ENCODE measurements around the gene NKAIN1.

Gene NKAIN1

DNA sequence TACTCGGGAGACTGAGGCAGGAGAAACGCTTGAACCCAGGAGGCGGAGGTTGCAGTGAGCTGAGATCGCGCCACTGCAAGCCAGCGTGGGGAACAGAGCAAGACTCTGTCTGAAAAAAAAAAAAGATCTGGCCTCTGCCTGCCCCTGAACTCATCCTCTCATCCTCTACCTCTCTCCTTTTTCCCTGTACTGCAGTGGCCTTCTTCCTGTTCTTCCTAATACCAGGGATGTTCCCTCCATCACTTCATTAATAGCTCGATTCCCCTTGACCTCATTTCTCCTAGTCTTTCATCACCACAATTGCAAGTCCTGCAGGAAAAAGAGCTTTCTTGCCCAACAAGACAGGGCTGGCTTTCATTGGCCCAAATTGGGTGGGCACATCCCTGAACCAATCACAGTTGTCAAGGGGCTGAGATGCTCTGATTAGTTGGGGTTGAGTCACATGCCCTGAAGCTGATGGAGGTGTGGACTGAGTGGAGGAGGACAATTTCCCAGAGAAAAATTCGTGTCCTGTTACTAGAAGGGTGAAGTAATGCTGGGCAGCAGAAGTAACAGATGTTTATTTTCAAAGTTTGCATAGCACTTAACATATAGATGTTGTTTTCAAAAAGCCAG, 87.4 kb downstream of the NKAIN1 start:
- Histone ChIP-seq H4K20me1 (ENCODE audit: insufficient read depth, low read length) (no peaks in the 10 kb centered on the region), H3K9me2 (replicated peaks; ENCODE audit: insufficient read depth, low read length) (no peaks in the 10 kb centered on the region), H3K27ac (ENCODE audit: low read length) (no peak overlapping the region), H3K4me3 (ENCODE audit: low read length) (no peak overlapping the region), H3K79me2 (ENCODE audit: low read length) (no peaks in the 10 kb centered on the region), H3K4me2 (ENCODE audit: low read depth, low read length) (no peak overlapping the region), H3K27me3 (replicated peaks; ENCODE audit: insufficient read depth, low read length) (peaks cover 10% of the 10 kb centered on the region; the same call in 1 of the 2 replicates), H3F3A (ENCODE audit: insufficient read depth, low read length) (no peaks in the 10 kb centered on the region), H3K9me3 (replicated peaks; ENCODE audit: insufficient read depth, low read length) (no peaks in the 10 kb centered on the region), H2AFZ (ENCODE audit: low read length) (no peak overlapping the region), H3K9ac (ENCODE audit: low read length) (no peak overlapping the region), H3K4me1 (ENCODE audit: low read length) (no peaks in the 10 kb centered on the region), H3K36me3 (replicated peaks; ENCODE audit: insufficient read depth, low read length) (no peaks in the 10 kb centered on the region)
- no peak for DNase-seq
- no peak for TF ChIP-seq EZH2 (optimal IDR thresholded peaks at IDR 0.05; ENCODE audit: low read depth, low read length)
- TF ChIP-seq EZH2phosphoT487 (IDR thresholded peaks at IDR 0.05; ENCODE audit: low read length): no peak

DNA sequence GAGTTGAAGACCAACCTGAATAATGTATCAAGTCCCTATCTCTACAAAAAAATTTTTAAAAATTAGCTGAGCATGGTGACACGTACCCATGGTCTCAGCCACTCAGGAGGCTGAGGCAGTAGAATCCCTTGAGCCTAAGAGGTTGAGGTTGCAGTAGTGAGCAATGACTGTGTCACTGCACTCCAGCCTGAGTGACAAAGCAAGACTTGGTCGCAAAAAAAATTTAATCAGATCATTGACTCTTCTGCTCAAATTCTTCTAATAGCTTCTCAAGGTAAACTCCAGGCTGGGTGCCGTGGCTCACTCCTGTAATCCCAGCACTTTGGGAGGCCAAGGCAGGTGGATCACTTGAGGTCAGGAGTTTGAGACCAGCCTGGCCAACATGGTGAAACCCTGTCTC, 88.3 kb downstream of the NKAIN1 start:
- TF ChIP-seq EZH2phosphoT487 (IDR thresholded peaks at IDR 0.05; ENCODE audit: low read length) (no peak), CTCF (IDR thresholded peaks at IDR 0.05; ENCODE audit: low read length) (no peak), EZH2 (optimal IDR thresholded peaks at IDR 0.05; ENCODE audit: low read depth, low read length) (no peak)
- no peaks in the 10 kb centered on the region for H3K9me3 ChIP-seq (replicated peaks; ENCODE audit: insufficient read depth, low read length)
- DNase-seq: no peak
- no peaks in the 10 kb centered on the region for H3K4me1 ChIP-seq (ENCODE audit: low read length)
- H2AFZ ChIP-seq (ENCODE audit: low read length): no peak overlapping the region
- no peak overlapping the region for H3K4me2 ChIP-seq (ENCODE audit: low read depth, low read length)
- no peak overlapping the region for H3K27ac ChIP-seq (ENCODE audit: low read length)
- H3K79me2 ChIP-seq (ENCODE audit: low read length): no peaks in the 10 kb centered on the region
- no peaks in the 10 kb centered on the region for H3K36me3 ChIP-seq (replicated peaks; ENCODE audit: insufficient read depth, low read length)
- H3F3A ChIP-seq (ENCODE audit: insufficient read depth, low read length): no peaks in the 10 kb centered on the region
- no peaks in the 10 kb centered on the region for H3K9me2 ChIP-seq (replicated peaks; ENCODE audit: insufficient read depth, low read length)
- H4K20me1 ChIP-seq (ENCODE audit: insufficient read depth, low read length): no peaks in the 10 kb centered on the region
- H3K9ac ChIP-seq (ENCODE audit: low read length): no peak overlapping the region
- peaks cover 10% of the 10 kb centered on the region; the same call in 1 of the 2 replicates for H3K27me3 ChIP-seq (replicated peaks; ENCODE audit: insufficient read depth, low read length)
- no peak overlapping the region for H3K4me3 ChIP-seq (ENCODE audit: low read length)

DNA sequence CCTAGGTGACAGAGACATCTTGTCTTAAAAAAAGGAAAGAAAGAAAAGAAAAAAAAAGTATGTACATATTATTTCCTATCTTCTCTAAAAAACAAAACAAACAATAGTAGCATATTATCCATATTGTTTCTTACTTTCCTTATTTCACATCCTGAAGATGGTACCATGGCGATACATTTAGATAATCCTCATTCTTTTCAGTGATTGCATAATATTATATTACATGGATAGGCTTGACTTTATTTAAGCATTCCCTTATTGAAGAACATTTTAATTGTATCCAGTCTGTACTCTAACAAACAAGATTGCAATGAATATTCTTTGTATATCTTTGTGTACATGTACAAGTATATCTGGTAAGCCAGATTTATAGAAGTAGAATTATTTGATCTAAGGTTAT, 91.3 kb downstream of the NKAIN1 start:
- Histone ChIP-seq H3K9me2 (replicated peaks; ENCODE audit: insufficient read depth, low read length) (no peaks in the 10 kb centered on the region), H3F3A (ENCODE audit: insufficient read depth, low read length) (no peaks in the 10 kb centered on the region), H3K27me3 (replicated peaks; ENCODE audit: insufficient read depth, low read length) (peaks cover 5% of the 10 kb centered on the region; the same call in 1 of the 2 replicates), H3K79me2 (ENCODE audit: low read length) (no peaks in the 10 kb centered on the region), H4K20me1 (ENCODE audit: insufficient read depth, low read length) (no peaks in the 10 kb centered on the region), H3K4me2 (ENCODE audit: low read depth, low read length) (no peak overlapping the region), H3K9me3 (replicated peaks; ENCODE audit: insufficient read depth, low read length) (no peaks in the 10 kb centered on the region), H2AFZ (ENCODE audit: low read length) (no peak overlapping the region), H3K27ac (ENCODE audit: low read length) (no peak overlapping the region), H3K4me3 (ENCODE audit: low read length) (no peak overlapping the region), H3K9ac (ENCODE audit: low read length) (no peak overlapping the region), H3K36me3 (replicated peaks; ENCODE audit: insufficient read depth, low read length) (no peaks in the 10 kb centered on the region), H3K4me1 (ENCODE audit: low read length) (no peaks in the 10 kb centered on the region)
- no peak for TF ChIP-seq CTCF (IDR thresholded peaks at IDR 0.05; ENCODE audit: low read length)
- no peak for TF ChIP-seq EZH2 (optimal IDR thresholded peaks at IDR 0.05; ENCODE audit: low read depth, low read length)
- TF ChIP-seq EZH2phosphoT487 (IDR thresholded peaks at IDR 0.05; ENCODE audit: low read length): no peak
- DNase-seq: no peak

DNA sequence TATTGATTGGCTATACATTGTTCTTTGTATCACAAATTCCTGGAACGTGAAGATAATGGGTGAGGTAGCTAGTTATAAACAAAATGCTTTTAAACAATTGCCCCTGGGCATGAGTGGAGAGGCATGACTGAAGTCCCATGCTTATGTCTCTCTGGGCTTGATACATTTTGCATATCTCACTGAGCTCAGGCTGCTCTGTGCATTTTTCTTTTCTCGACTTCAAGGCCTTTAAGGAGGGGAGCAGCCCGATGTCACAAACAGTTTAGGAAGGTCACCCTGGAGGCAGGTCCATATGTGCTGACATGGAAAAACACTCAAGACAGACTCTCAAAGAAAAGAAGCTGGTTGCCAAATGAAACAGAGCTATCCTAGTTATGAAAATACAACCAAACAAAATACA, 94.0 kb downstream of the NKAIN1 start:
- Histone ChIP-seq H2AFZ (ENCODE audit: low read length) (no peak overlapping the region), H3K27me3 (replicated peaks; ENCODE audit: insufficient read depth, low read length) (no peaks in the 10 kb centered on the region), H4K20me1 (ENCODE audit: insufficient read depth, low read length) (no peaks in the 10 kb centered on the region), H3K4me3 (ENCODE audit: low read length) (no peak overlapping the region), H3F3A (ENCODE audit: insufficient read depth, low read length) (no peaks in the 10 kb centered on the region), H3K27ac (ENCODE audit: low read length) (no peak overlapping the region), H3K79me2 (ENCODE audit: low read length) (no peaks in the 10 kb centered on the region), H3K9ac (ENCODE audit: low read length) (no peak overlapping the region), H3K4me2 (ENCODE audit: low read depth, low read length) (no peak overlapping the region), H3K36me3 (replicated peaks; ENCODE audit: insufficient read depth, low read length) (no peaks in the 10 kb centered on the region), H3K9me2 (replicated peaks; ENCODE audit: insufficient read depth, low read length) (no peaks in the 10 kb centered on the region), H3K9me3 (replicated peaks; ENCODE audit: insufficient read depth, low read length) (no peaks in the 10 kb centered on the region), H3K4me1 (ENCODE audit: low read length) (no peaks in the 10 kb centered on the region)
- TF ChIP-seq EZH2phosphoT487 (IDR thresholded peaks at IDR 0.05; ENCODE audit: low read length) (no peak), CTCF (IDR thresholded peaks at IDR 0.05; ENCODE audit: low read length) (no peak), EZH2 (optimal IDR thresholded peaks at IDR 0.05; ENCODE audit: low read depth, low read length) (no peak)
- no peak for DNase-seq
